Right renal pelvis (tissue), 4 donors: ENCODE data around the gene EXOSC5. TPM values are rescaled to one million over a fixed set of nuclear protein-coding genes. Genes with fewer than 3 reads are reported as not detected.
"Not testable (repeated sequence)": the region's sequence is repeated elsewhere in the genome, so short reads cannot be mapped to it uniquely, and the experiment has no call there.

Experiments used
- DNase-seq, 4 donors: peaks; one replicate each; pipeline ENCODE4 v3.0.0-alpha.2; 2013; ENCODE audit warnings: low read depth in 4 of 4, low spot score in 3 of 4, missing footprints in 1 of 4
- polyA plus RNA-seq, 4 donors: library from polyadenylated mRNA; unstranded; fragments of 120-200 nt; gene quantifications; one replicate each; pipeline ENCODE4 v1.2.1, GENCODE V29; 2013; ENCODE audit not compliant: insufficient read length in 4 of 4

Gene EXOSC5
- polyA plus RNA-seq, 4 donors: 14.3 to 21.4 (median 16.3) TPM

GRCh38 chr19:41352279-41352608 lies 44.9 kb downstream of the EXOSC5 start:
- no peak for DNase-seq

DNA sequence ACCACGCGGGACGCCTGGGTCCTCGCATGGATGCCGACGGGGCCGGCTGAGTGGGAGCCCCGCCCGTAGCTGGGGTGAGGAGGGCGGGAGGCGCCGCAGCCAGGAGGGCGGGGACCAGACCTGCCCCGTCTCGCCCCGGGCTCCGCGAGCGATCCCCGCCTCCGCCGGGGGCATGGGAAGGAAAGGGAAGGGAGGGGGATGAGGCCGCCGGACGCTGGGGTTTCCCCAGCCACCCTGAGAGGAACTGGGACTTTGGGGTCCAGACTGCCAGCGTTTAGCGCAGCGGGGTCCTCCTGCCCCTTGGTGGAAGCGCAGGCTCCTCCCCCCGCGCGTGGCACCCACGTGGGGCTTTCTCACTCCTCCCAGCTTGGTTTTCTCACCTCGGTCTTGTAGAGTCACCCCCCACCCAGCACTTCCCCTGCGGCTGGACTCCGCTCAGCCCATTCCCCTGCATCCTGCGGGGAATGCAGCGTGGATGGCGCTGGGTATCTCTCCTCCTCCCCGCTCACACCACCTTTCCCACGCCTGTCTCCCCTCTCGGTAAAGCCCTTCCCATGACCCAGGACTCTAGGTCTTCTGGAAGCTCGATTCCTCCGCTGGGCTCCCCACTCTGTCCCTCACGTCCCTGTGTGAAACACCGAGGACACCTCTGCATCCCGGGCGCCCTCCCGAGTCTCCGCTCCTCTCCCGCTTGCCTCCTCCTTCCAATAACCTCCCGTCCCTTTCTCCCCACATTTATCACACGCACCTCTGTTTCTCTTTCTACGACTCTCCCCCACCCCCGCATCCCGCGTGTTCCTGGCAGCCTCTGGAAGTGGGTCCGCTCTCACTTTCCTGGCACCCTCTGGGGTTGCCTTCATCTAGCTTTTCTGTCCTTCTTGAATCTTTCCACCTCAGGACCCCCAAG lies 45.6 kb downstream of the EXOSC5 start:
- DNase-seq: no peak

GRCh38 chr19:41350735-41351338 lies 46.3 kb downstream of the EXOSC5 start:
- DNase-seq: no peak

- DNase-seq: not testable (repeated sequence)
These were observed 50.2 kb downstream of the EXOSC5 start for GRCh38 chr19:41346916-41347315.

- no peak for DNase-seq
These were observed 53.0 kb downstream of the EXOSC5 start for GRCh38 chr19:41344162-41344561.

GRCh38 chr19:41341669-41342490 lies 55.3 kb downstream of the EXOSC5 start:
- no peak for DNase-seq

DNA sequence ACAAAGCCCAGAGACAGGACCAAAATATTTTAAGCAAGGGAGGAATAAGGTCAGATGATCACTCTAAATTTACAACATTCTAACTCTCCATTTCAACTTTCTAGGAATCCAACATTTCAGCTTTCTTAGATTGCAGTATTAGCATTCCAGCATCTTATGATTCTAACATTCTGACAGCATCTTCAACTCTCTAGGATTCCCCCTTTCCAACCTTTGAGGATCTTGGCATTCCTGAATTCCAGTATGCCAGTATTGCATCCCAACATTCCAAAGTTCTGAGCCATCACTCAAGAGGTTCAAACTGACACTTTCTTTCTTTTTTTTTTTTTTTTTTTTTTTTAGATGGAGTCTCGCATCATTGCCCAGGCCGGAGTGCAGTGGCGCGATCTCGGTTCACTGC lies 57.2 kb downstream of the EXOSC5 start:
- no peak for DNase-seq

Other genes with a start within 250 kb of the EXOSC5 start
- gene CYP2S1, start 204.1 kb downstream of the EXOSC5 start, polyA plus RNA-seq: under 1 TPM; 0.22 to 0.64 (median 0.42) TPM
- gene AXL, start 178.1 kb downstream of the EXOSC5 start, polyA plus RNA-seq: 10 to 100 TPM; 30.9 to 34.9 (median 32.5) TPM
- gene HNRNPUL1, start 133.0 kb downstream of the EXOSC5 start, polyA plus RNA-seq: 100 to 1,000 TPM; 202 to 215 (median 206) TPM
- gene CCDC97, start 87.2 kb downstream of the EXOSC5 start, polyA plus RNA-seq: 10 to 100 TPM; 33.1 to 36.2 (median 34.5) TPM
- gene TGFB1, start 43.4 kb downstream of the EXOSC5 start, polyA plus RNA-seq: 10 to 100 TPM; 24.0 to 37.9 (median 30.5) TPM
- 10 to 100 TPM in 1 of 4 donors, 1 to 10 TPM in 3; 5.8 to 10.1 (median 6.3) TPM for gene B9D2, start 33.2 kb downstream of the EXOSC5 start, polyA plus RNA-seq
- gene TMEM91, start 20.8 kb downstream of the EXOSC5 start, polyA plus RNA-seq: 10 to 100 TPM in 2 of 4 donors, 1 to 10 TPM in 2; 9.1 to 14.2 (median 10.1) TPM
- 10 to 100 TPM; 26.8 to 59.4 (median 29.0) TPM for gene BCKDHA, start 459 bp upstream of the EXOSC5 start, polyA plus RNA-seq
- gene B3GNT8, start 30.0 kb upstream of the EXOSC5 start, polyA plus RNA-seq: 1 to 10 TPM; 3.3 to 6.5 (median 5.3) TPM
- 10 to 100 TPM; 58.2 to 62.1 (median 59.2) TPM for gene DMAC2, start 42.6 kb upstream of the EXOSC5 start, polyA plus RNA-seq
- gene ERICH4, start 45.8 kb upstream of the EXOSC5 start, polyA plus RNA-seq: 1 to 10 TPM; 2.3 to 6.3 (median 5.0) TPM
- 1 to 10 TPM in 2 of 4 donors, under 1 TPM in 2; 0.80 to 2.1 (median 1.3) TPM for gene CEACAM21, start 178.8 kb upstream of the EXOSC5 start, polyA plus RNA-seq
- under 1 TPM in 1 of 4 donors, not detected in 3; 0.16 TPM for gene CEACAM4, start 229.7 kb upstream of the EXOSC5 start, polyA plus RNA-seq